ENCODE measurements around the gene METRN.
"Not testable (repeated sequence)": the region's sequence is repeated elsewhere in the genome, so short reads cannot be mapped to it uniquely, and the experiment has no call there.

The METRN gene

GRCh38 chr16:689175-689897 lies 25.6 kb upstream of the METRN start:
- no peak for DNase-seq

- not testable (repeated sequence) for DNase-seq
Observed at GRCh38 chr16:691242-691641, 23.7 kb upstream of the METRN start.

DNA sequence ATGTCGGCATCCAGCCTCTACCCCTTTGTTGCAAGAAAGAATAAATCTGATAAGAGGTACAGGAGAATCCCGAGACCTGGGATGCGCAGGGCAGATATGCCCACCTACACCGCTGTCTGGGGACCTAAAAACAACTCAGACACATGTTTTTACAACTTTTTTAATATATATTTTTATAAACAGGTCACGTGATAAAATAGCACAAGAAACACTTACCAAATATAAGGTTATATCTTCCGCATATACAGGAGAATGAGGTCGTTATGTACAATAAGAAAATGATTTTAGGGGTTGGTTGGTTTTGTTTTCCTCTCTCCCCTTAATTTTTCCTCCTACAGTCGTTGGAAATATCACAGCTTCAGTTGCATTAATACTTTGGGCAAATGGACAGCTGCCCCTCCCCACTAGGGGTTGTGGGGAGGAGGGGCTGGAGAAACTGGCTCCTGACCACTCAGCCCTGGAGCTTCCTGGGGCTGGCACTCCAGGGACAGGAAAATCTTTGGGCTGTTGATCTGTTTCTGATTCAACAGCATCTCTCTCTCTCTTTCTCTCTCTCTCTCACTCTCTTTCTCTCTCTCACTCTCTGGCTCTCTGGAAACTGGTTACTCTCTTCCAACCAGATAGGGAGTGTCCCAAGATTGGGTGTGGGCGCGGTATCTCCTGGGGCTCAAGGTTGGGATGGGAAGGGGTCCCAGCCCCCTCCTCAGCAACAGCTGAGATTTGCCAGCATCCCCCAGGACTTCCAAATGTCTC lies 22.4 kb upstream of the METRN start:
- no peak for DNase-seq

GRCh38 chr16:693364-693763 lies 21.6 kb upstream of the METRN start:
- DNase-seq, result no peak

GRCh38 chr16:693766-694165 lies 21.2 kb upstream of the METRN start:
- no peak for DNase-seq

DNA sequence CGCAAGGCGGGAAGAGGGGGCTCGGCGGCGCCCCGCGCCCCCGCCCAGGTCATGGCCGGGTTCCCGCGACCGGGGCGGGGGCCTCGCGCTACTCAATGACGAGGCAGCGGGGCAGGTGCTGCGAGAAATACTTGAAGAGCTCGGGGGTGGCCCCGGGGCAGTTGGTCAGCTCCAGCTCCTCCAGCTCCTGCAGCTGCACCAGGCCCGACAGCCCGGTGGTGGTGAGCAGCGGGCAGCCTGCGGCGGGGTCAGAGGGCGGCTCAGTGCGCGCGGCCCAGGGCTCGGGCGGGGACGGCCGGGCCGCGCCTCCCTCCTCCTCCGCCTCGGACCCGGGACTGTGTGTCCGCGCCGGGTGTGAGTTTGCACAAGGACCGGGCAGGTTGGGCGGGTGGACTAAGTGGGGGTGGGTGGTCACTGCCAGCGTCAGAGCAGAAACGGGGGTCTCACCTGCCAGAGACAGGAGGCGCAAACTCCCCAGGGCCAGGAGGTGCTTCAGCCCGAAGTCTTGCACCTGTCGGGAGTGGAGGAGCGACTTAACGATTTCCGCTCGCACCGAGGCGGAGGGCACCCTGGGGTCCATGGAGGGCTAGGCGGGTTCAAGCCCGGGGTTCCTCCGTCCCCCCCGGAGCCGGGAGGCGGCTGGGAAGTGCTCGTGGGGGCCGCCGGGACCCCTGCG lies 20.6 kb upstream of the METRN start:
- DNase-seq, result no peak

DNA sequence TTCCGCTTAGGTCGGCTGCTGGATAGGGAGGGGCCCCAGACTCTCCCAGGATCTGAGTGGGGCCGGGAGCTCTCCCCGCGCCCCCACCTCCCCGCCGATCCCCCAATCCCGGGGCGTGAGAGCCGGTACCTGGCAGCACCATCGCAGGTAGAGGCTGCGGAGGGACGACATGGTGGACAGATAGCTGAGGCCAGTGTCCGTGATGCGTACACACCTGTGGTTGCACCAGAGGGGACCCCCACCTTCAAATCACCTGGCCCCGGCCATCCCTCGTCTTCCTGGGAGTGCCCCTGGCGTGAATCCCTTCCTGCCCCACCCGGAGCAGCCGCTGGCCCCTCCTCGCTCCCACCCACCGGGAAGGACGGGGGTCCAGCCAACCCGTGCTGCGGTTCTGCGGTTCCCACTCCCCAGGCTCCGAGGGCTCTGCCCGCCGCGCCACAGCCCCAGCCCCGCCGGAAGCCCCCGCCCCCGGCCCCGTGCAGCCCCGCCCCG lies 20.0 kb upstream of the METRN start:
- DNase-seq, result no peak

GRCh38 chr16:695355-696089 lies 19.4 kb upstream of the METRN start:
- DNase-seq, result peak in 8 of 56 donors; percentile 23 to 44 (median 37)

- DNase-seq, result no peak
Observed at GRCh38 chr16:698911-699671, 15.8 kb upstream of the METRN start.

GRCh38 chr16:700684-701584 lies 14.0 kb upstream of the METRN start:
- DNase-seq, result peak in 3 of 56 donors; percentile 30 to 50 (median 42)

- DNase-seq, result no peak
Observed at GRCh38 chr16:702341-702740, 12.6 kb upstream of the METRN start.

- peak in 6 of 56 donors; percentile 17 to 35 (median 30) for DNase-seq
Observed at GRCh38 chr16:703406-703805, 11.5 kb upstream of the METRN start.

DNA sequence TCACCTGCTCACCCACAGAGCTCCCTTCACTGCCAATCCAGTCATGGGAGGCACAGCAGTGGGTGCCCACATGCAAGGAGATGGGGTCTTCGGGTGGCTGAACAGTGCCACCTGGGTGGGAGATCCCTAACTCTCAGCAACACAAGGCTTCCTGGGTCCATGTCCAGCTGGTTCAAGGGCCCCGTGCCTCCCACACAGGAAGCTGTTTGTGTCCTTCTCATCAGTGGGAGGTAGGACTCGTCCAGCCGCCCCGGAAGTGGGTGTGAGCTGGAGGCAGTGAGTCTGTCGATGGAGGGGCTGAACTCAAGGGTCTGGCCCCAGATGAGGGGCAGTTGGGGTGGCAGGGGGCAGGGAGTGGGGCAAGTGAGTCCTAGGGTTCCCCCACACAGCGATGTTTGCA lies 10.9 kb upstream of the METRN start:
- DNase-seq, result no peak

GRCh38 chr16:704552-705380 lies 10.2 kb upstream of the METRN start:
- DNase-seq, result no peak

- peak in 32 of 56 donors; percentile 16 to 76 (median 54) for DNase-seq
Observed at GRCh38 chr16:705431-706188, 9.3 kb upstream of the METRN start, which contains the start of gene FBXL16. Gene FBXL16 (minus strand): TSS chr16:705801. CDS start chr16:697405, 8,396 bp downstream.

DNA sequence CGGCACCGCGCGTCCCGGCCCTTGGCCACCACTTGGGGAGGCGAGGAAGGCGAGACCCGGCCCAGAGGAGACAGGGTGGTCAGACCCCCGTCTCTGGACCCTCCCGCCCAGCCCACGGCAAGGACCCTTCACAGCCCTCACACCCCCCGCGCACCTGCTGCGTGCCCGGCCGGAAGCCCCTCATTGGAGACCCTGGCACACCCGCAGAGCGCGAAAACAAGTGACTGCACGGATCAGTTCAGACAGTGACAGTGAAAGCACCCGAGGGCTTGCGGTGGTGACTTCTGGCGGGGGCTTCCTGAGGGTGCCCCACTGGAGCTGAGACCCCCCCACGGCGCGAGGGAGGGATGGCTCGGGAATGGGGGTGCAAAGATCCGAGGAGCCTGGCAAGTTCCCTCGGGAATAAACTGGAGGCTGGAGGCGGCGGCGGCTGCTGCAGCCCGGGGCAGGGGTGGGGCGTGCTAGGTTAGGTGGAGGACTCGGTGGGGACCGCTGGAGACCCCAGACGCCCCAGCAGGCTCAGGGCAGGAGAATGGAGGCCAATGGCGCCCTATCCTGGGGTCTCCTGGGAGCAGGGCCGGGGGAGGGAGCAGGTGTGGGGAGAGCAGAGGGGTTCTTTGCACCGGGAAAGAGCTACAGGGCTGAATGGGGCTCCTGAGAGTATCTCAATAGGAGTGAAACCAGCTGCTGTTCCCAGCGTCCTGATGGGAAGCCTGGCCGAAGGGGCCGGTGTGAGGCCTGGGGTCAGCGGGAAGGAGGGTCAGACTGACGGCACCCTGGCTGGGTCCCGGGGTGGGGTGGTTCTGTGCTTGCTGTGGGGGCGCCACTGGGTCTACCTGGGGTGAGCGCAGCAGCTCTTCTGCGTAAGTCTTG lies 8.5 kb upstream of the METRN start:
- no peak for DNase-seq

Data from amygdala (tissue), 56 donors.